Pancreas (tissue), 10 donors: ENCODE results near the gene ADGRV1. TPM values are rescaled to one million over a fixed set of nuclear protein-coding genes. Genes with fewer than 3 reads are reported as not detected.
A peak's percentile ranks its signal among the peaks of the same experiment; 100 is the strongest.
"Not testable (repeated sequence)": the region's sequence is repeated elsewhere in the genome, so short reads cannot be mapped to it uniquely, and the experiment has no call there.

Experiments used
- ATAC-seq, 4 donors: fragments of 200-7000 bp; cut with Tn5 transposase; one replicate each; pipeline versions ENCODE4 v1.8.0 to v1.9.1; 2020; ENCODE audit warnings: mild to moderate bottlenecking in 4 of 4, moderate library complexity in 4 of 4
- DNase-seq, 6 donors: peaks; one replicate each; pipeline ENCODE4 v3.0.0-alpha.2; 2020
- FAIRE-seq: peaks from 2 replicates; lab custom pipeline; 2012; peaks lifted over from hg19 to GRCh38; lab: Jason Lieb, UNC
- H3K27ac ChIP-seq, 4 donors: fragments of 200-600 bp; sonication (generic); 1 replicate in 3 of 4; 2 replicates in 1 of 4; pipeline versions ENCODE4 v1.5.0 to v1.8.0; 2020
- H3K27me3 ChIP-seq, 4 donors: fragments of 200-600 bp; one replicate each; pipeline ENCODE4 v1.8.0; 2021
- H3K36me3 ChIP-seq, 3 donors: fragments of 200-600 bp; sonication (generic) in 1 of 3; one replicate each; pipeline versions ENCODE4 v1.5.0 to v1.8.0; 2020 to 2021
- H3K4me1 ChIP-seq, 3 donors: fragments of 200-600 bp; one replicate each; pipeline ENCODE4 v1.8.0; 2021
- H3K4me3 ChIP-seq, 4 donors: fragments of 200-600 bp; sonication (generic) in 2 of 4; one replicate each; pipeline versions ENCODE4 v1.5.0 to v1.8.0; 2020 to 2021
- H3K9me3 ChIP-seq, 4 donors: fragments of 200-600 bp; one replicate each; pipeline ENCODE4 v1.8.0; 2021
- CTCF ChIP-seq, 4 donors: fragments of 200-600 bp; sonication (generic) in 3 of 4; IDR thresholded peaks; one replicate each; pipeline versions ENCODE4 v1.5.0 to v1.8.0; 2021; ENCODE audit warnings: antibody characterized with exemption in 4 of 4
- WGBS, 2 donors: extraction: QIAGEN DNeasy Blood & Tissue Kit; methylation state at CpG; one replicate each; pipeline ENCODE4 v1.1.7; 2013; 5-methylcytosine and 5-hydroxymethylcytosine counted together
- intact Hi-C, 3 donors: fragments of 100-400 bp; cut with DNase I; formaldehyde crosslinking; loops; one replicate each; pipeline versions ENCODE4 v1.11.1 to v1.14.2; 2022
- polyA plus RNA-seq, 2 donors: library from polyadenylated mRNA; stranded (reverse); fragments of 200-250 nt; gene quantifications; one replicate each; pipeline ENCODE4 v1.2.3, GENCODE V29; 2013
- total RNA-seq, 6 donors: library from RNA; stranded (reverse); fragmentation: NEBNext Ultra II Directional in 4 of 6; extraction: Animal tissue kit (Norgen Biotek cat#: 25700) in 4 of 6; gene quantifications; one replicate each; pipeline versions ENCODE4 v1.2.1 to v1.2.4, GENCODE V29; 2021 to 2023
- donor health status: healthy with polysubstance abuse.
- donor health status: DM: no; HTN: no; CAD: no; lungs with moderate emphysema.
- donor health status: DM: no; HTN: no; CAD: no.
- donor health status: control.
- donor health status: control.
- donor health status: Bipolar disorder and iron deficiency.
- donor health status: DM: yes; HTN: yes; CAD: no.
- donor health status: DM: no; HTN: no; CAD: no.
- donor health status: DM: no; HTN: no; CAD: no.
- donor health status: DM: yes; HTN: yes; CAD: no.

ADGRV1 gene
- total and polyA plus RNA-seq, 8 donors: 3.9 to 6.9 (median 5.4) TPM

- Histone ChIP-seq H3K4me3 (no peak overlapping the region), H3K27ac (no peak overlapping the region), H3K4me1 (peaks cover 0 to 6% (median 0%) of the 10 kb centered on the region in 3 donors), H3K27me3 (no peaks in the 10 kb centered on the region), H3K9me3 (no peaks in the 10 kb centered on the region), H3K36me3 (no peaks in the 10 kb centered on the region)
- DNase-seq (no peak), FAIRE-seq (no peak), ATAC-seq (no peak)
- WGBS, 2 donors: 48 to 70% methylated on average over 4 of the region's 4 CpGs
- intact Hi-C loops: no loop called here
- TF ChIP-seq CTCF (IDR thresholded peaks at IDR 0.05): no peak
Observed at GRCh38 chr5:90657030-90657429, 98.4 kb downstream of the ADGRV1 start.

- H3K27ac ChIP-seq: no peak overlapping the region
- FAIRE-seq: no peak
- TF ChIP-seq CTCF (IDR thresholded peaks at IDR 0.05): no peak
- WGBS, 2 donors: 91 to 92% methylated on average over 6 of the region's 6 CpGs
- H3K36me3 ChIP-seq: no peaks in the 10 kb centered on the region
- intact Hi-C loops: no loop called here
- no peaks in the 10 kb centered on the region for H3K27me3 ChIP-seq
- no peak for DNase-seq
- no peak overlapping the region for H3K4me3 ChIP-seq
- ATAC-seq: no peak
- H3K9me3 ChIP-seq: no peaks in the 10 kb centered on the region
- peaks cover 0 to 6% (median 0%) of the 10 kb centered on the region in 3 donors for H3K4me1 ChIP-seq
Observed at GRCh38 chr5:90657788-90658187, 99.2 kb downstream of the ADGRV1 start.

- Histone ChIP-seq H3K27ac (no peak overlapping the region), H3K9me3 (no peaks in the 10 kb centered on the region), H3K27me3 (no peaks in the 10 kb centered on the region), H3K36me3 (no peaks in the 10 kb centered on the region), H3K4me3 (no peak overlapping the region), H3K4me1 (peaks cover 0 to 6% (median 0%) of the 10 kb centered on the region in 3 donors)
- ATAC-seq (peak in 3 of 4 donors; percentile 37 to 56 (median 53)), DNase-seq (no peak), FAIRE-seq (no peak)
- intact Hi-C loops: no loop called here
- no peak for TF ChIP-seq CTCF (IDR thresholded peaks at IDR 0.05)
- 23 to 36% methylated on average over 2 of the region's 2 CpGs for WGBS, 2 donors
Observed at GRCh38 chr5:90658620-90659019, 100.0 kb downstream of the ADGRV1 start.

GRCh38 chr5:90668079-90668565 lies 109.5 kb downstream of the ADGRV1 start:
- H3K36me3 ChIP-seq, H3K27me3 ChIP-seq, H3K4me1 ChIP-seq, H3K9me3 ChIP-seq, DNase-seq, intact Hi-C loops, FAIRE-seq, H3K27ac ChIP-seq, ATAC-seq: not testable (repeated sequence)
- peak overlapping the region in 1 of 4 donors; percentile 10 for H3K4me3 ChIP-seq
- 63 to 77% methylated on average over 16 to 21 of the region's 21 CpGs for whole genome bisulfite sequencing, 2 donors

GRCh38 chr5:90675222-90675621 lies 116.6 kb downstream of the ADGRV1 start:
- ATAC-seq (no peak), FAIRE-seq (no peak), DNase-seq (no peak)
- no peaks in the 10 kb centered on the region for H3K36me3 ChIP-seq
- H3K4me1 ChIP-seq: no peaks in the 10 kb centered on the region
- no peak overlapping the region for H3K27ac ChIP-seq
- H3K27me3 ChIP-seq: no peaks in the 10 kb centered on the region
- no peaks in the 10 kb centered on the region for H3K9me3 ChIP-seq
- H3K4me3 ChIP-seq: no peak overlapping the region
- no peak for TF ChIP-seq CTCF (IDR thresholded peaks at IDR 0.05)
- intact Hi-C loops: no loop called here
- WGBS, 2 donors: 83 to 91% methylated on average over 8 of the region's 8 CpGs
